GM18858 (cell line): ENCODE results near the gene CYP2D6.
"Not testable (repeated sequence)": the region's sequence is repeated elsewhere in the genome, so short reads cannot be mapped to it uniquely, and the experiment has no call there.

ENCODE experiments used
- ATAC-seq: cut with Tn5 transposase; IDR thresholded peaks from one replicate; pipeline ENCODE4 v1.9.1; 2021; ENCODE audit not compliant: unreplicated experiment

Gene CYP2D6

DNA sequence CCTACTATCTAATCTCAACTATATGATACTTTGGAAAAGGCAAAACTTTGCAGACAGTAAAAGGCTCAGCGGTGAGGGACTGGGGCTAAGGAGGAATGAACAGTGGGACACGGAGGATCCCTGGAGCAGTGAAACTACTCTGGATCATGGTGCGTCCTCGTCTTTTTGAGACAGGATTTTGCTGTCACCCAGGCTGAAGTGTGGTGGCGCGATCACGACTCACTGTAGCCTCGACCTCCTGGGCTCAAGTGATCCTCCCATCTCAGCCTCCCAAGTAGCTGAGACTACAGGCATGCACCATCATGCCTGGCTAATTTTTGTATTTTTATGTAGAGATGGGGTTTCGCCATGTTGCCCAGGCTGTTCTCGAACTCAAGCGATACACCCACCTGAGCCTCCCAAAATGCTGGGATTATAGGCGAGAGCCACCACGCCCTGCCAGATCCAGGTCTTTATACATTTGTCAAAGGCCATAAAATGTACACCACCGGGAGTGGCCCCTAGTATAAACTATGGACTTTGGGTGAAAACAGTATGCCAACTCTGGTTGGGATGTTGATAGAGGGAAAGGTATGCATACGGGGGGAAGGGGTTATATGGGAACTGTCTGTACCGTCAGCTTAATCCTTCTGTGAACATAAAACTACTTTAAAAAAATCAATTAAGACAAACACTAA lies 28.0 kb upstream of the CYP2D6 start:
- ATAC-seq: no peak

DNA sequence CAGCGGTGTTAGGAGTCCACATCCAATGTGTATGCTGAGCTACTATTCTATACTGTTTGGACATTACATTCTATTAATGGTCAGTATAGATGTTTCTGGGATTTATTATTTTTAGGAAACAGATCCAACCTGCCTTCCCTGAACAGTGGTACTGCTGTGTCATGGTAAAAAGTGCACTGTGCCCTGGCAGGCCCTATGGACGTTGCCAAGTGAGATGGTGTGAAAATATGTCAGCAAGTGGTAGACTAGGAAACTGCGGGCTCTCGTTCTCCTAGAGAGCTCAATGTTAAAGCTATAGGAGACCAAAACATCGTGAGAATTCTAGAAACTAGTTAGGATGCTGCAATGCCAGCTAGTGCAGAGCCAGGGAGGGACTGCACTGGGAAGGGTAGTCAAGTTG lies 26.0 kb upstream of the CYP2D6 start:
- no peak for ATAC-seq

- ATAC-seq: no peak
These were observed 25.5 kb upstream of the CYP2D6 start for GRCh38 chr22:42156121-42156520.

- no peak for ATAC-seq
These were observed 24.5 kb upstream of the CYP2D6 start for GRCh38 chr22:42155053-42155543.

- no peak for ATAC-seq
These were observed 23.9 kb upstream of the CYP2D6 start for GRCh38 chr22:42154293-42155052.

- ATAC-seq: no peak
These were observed 22.2 kb upstream of the CYP2D6 start for GRCh38 chr22:42152661-42153270.

- no peak for ATAC-seq
These were observed 21.5 kb upstream of the CYP2D6 start for GRCh38 chr22:42151924-42152635.

- no peak for ATAC-seq
These were observed 20.3 kb upstream of the CYP2D6 start for GRCh38 chr22:42150727-42151590.

- ATAC-seq: not testable (repeated sequence)
These were observed 19.2 kb upstream of the CYP2D6 start for GRCh38 chr22:42149798-42150197.

DNA sequence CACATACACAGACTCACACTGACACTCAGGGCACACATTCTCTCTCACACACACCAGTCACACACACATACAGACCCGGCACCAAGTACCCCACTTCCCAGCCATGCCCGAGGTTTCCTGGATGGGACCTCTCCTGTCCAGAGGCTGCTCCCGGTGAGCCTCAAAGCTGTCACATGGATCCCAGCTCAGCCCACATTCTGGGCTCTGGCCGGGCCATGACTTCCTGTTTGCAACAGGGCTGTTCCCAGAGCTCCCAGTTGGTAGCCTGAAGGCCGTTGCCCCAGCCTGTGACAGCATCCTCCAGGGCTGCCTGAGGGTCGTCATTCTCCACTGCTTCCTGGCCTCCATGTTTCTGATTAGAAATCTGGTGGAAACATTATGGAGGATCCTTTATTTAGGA lies 14.6 kb upstream of the CYP2D6 start:
- ATAC-seq: no peak

GRCh38 chr22:42143859-42144822 lies 13.5 kb upstream of the CYP2D6 start:
- ATAC-seq: not testable (repeated sequence)

- no peak for ATAC-seq
These were observed 12.3 kb upstream of the CYP2D6 start for GRCh38 chr22:42142771-42143461.

DNA sequence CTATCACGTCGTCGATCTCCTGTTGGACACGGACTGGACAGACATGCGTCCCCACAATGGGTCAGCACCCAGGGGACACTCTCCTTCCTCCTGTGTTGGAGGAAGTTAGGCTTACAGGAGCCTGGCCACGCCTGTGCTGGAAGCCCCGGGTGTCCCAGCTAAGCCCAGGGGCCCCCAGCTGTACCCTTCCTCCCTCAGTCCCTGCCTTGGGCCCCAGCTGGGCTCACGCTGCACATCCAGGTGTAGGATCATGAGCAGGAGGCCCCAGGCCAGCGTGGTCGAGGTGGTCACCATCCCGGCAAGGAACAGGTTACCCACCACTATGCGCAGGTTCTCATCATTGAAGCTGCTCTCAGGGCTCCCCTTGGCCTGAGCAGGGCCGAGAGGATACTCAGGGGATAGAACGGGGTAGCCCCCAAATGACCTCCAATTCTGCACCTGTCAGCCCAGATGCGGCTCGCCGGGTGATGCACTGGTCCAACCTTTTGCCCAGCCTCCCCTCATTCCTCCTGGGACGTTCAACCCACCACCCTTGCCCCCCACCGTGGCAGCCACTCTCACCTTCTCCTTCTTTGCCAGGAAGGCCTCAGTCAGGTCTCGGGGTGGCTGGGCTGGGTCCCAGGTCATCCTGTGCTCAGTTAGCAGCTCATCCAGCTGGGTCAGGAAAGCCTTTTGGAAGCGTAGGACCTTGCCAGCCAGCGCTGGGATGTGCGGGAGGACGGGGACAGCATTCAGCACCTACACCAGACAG lies 10.9 kb upstream of the CYP2D6 start:
- not testable (repeated sequence) for ATAC-seq

DNA sequence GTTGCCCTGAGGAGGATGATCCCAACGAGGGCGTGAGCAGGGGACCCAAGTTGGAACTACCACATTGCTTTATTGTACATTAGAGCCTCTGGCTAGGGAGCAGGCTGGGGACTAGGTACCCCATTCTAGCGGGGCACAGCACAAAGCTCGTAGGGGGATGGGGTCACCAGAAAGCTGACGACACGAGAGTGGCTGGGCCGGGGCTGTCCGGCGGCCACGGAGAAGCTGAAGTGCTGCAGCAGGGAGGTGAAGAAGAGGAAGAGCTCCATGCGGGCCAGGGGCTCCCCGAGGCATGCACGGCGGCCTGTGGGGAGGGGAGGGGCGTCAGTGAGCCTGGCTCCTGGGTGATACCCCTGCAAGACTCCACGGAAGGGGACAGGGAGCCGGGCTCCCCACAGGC lies 9.5 kb upstream of the CYP2D6 start:
- not testable (repeated sequence) for ATAC-seq

GRCh38 chr22:42139508-42139907 lies 8.9 kb upstream of the CYP2D6 start:
- ATAC-seq: not testable (repeated sequence)

DNA sequence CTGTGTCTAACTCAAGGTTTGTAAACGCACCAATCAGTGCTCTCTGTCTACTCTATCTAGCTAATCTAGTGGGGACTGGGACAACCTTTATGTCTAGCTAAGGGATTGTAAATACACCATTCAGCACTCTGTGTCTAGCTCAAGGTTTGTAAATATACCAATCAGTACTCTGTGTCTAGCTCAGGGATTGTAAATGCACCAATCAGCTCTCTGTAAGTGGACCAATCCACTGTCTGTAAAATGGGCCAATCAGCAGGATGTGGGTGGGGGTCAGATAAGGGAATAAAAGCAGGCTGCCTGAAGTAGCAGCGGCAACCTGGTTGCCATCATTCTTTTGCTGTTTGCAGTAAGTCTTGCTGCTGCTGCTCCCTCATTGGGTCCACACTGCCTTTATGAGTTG lies 8.4 kb upstream of the CYP2D6 start:
- no peak for ATAC-seq

GRCh38 chr22:42138122-42138770 lies 7.6 kb upstream of the CYP2D6 start:
- ATAC-seq: no peak
